ENCODE results near the gene ANKRD50.
A peak's percentile ranks its signal among the peaks of the same experiment; 100 is the strongest.

The ANKRD50 gene

GRCh38 chr4:124644621-124645020 is 67.9 kb downstream of the ANKRD50 start:
- in situ Hi-C loops (cut with MboI; ENCODE audit: low pct_unique_long_range_greater_than_20kb, low sequenced_read_pairs), result no loop called here
- DNase-seq, result no peak

- in situ Hi-C loops (cut with MboI; ENCODE audit: low pct_unique_long_range_greater_than_20kb, low sequenced_read_pairs), result no loop called here
- no peak for DNase-seq
These were observed 69.7 kb downstream of the ANKRD50 start for GRCh38 chr4:124642846-124643245.

DNA sequence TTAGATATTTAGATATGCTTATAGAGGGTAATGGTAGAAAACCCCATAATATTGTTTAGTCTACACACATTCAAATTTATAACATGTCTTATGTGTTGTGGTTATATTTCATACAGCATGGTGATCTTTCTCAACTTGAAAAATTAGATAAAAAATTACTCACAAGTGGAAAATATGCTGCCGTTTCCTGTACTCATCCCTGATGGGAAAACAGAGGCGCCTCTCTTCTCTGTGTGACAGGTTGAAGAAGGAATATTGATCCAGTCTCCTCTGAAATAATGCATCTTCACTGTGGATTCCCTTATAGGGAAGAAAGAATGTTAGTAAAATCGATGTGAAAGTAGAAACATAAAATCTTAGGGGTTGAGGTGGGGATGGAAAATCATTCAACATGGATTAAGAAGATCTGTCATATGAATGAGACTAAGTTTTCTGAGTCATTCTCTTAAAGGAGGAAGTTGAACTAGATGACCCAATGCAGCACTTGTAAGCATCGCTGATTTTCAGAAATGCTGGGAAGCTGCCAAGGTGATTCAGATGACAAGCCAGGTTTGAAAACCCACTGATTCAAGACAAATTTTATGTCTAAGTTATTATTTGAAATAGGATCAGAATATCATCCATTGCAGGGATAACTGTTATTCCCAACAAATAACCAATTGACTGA is 70.7 kb downstream of the ANKRD50 start:
- DNase-seq, result peak; percentile 69
- in situ Hi-C loops (cut with MboI; ENCODE audit: low pct_unique_long_range_greater_than_20kb, low sequenced_read_pairs), result no loop called here

DNA sequence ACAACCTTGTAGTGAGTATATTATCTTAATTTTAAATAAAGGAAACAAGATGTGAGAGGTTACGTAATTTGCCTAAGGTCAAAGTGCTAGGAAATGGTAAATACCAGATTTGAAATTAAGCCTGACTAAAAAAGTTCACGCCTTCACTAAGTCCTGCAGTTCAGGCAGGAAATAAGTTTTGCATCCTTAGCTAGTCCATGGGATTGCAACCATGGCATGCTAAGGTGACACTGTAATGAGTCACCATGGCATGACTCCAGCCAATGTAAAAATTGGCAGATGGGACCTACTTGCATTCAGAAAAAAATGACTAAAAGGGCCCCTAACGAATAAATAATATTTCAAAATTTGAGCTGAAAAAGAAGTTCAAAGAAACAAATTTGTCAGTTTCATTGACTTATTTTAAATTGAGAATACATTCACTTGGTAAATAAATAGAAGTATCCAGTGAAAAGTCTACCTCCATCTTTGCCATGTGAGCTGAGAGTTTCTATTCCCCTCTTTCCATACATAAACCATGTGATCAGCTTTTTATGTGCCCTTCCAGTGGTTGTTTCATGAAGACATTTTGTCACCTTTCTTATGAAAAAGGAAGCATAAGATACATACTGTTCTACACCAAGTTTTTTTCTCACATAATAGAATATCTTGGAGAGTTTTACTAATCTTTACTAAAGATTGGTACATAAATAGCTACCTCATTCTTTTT is 72.4 kb downstream of the ANKRD50 start:
- DNase-seq, result no peak
- in situ Hi-C loops (cut with MboI; ENCODE audit: low pct_unique_long_range_greater_than_20kb, low sequenced_read_pairs), result no loop called here

DNA sequence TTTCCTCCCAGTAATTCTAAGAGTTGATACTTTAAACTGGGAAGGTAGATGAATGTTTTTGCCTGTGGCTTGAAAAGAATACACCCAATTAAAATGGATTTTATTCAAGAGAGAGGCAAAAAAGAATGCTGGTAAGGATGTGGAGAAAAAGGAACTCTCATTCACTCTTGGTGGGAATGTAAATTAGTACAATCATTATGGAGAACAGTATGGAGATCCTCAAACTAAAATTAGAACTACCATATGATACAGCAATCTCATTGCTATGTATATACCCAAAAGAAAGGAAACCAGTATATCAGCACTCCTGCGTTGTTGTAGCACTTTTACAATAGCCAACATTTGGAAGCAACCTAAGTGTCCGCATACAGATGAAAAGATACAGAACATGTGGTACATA is 75.2 kb downstream of the ANKRD50 start:
- in situ Hi-C loops (cut with MboI; ENCODE audit: low pct_unique_long_range_greater_than_20kb, low sequenced_read_pairs), result no loop called here
- DNase-seq, result no peak

DNA sequence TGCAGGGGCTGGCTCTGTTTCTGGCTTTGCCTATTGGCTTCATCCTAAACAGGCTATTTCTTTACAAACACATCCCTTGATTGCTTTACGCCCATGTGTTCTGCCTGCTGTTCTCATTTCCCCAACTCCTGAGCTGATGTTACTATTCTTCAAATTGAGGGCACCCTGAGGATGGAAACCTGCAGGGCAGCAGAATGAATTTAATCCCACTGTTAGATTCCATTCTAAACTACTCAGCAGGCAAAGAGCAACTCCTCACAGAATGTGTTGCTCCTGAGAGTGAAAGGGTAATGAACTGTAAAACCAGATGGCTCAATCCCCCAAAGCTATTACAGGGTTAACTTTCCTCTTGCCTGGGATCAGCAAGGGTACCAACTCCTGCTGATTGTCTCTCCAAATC is 75.7 kb downstream of the ANKRD50 start:
- no peak for DNase-seq
- in situ Hi-C loops (cut with MboI; ENCODE audit: low pct_unique_long_range_greater_than_20kb, low sequenced_read_pairs), result no loop called here

- DNase-seq, result peak; percentile 62
- in situ Hi-C loops (cut with MboI; ENCODE audit: low pct_unique_long_range_greater_than_20kb, low sequenced_read_pairs), result no loop called here
These were observed 77.2 kb downstream of the ANKRD50 start for GRCh38 chr4:124635331-124635730.

- in situ Hi-C loops (cut with MboI; ENCODE audit: low pct_unique_long_range_greater_than_20kb, low sequenced_read_pairs), result no loop called here
- no peak for DNase-seq
These were observed 79.1 kb downstream of the ANKRD50 start for GRCh38 chr4:124633285-124633941.

GRCh38 chr4:124632439-124632838 is 80.1 kb downstream of the ANKRD50 start:
- no peak for DNase-seq
- in situ Hi-C loops (cut with MboI; ENCODE audit: low pct_unique_long_range_greater_than_20kb, low sequenced_read_pairs), result no loop called here

- in situ Hi-C loops (cut with MboI; ENCODE audit: low pct_unique_long_range_greater_than_20kb, low sequenced_read_pairs), result no loop called here
- DNase-seq, result peak; percentile 59
These were observed 80.8 kb downstream of the ANKRD50 start for GRCh38 chr4:124631760-124632159.

- in situ Hi-C loops (cut with MboI; ENCODE audit: low pct_unique_long_range_greater_than_20kb, low sequenced_read_pairs), result no loop called here
These were observed 82.9 kb downstream of the ANKRD50 start for GRCh38 chr4:124629681-124630080.

More at GRCh38 chr4:124629681-124630080, 82.9 kb downstream of the ANKRD50 start:
- no peak for DNase-seq
